Keratinocyte (primary cell): ENCODE measurements around the gene FAM9A.

ENCODE experiments used
- EZH2 ChIP-seq: IDR thresholded peaks from one replicate; pipeline ENCODE4 v1.6.1; 2012; ENCODE audit warnings: inconsistent platforms, mild to moderate bottlenecking, low read length, moderate library complexity
- TF ChIP-seq, protein P1 (sequence below), 3 experiments: IDR thresholded peaks in 1 of 3; conservative IDR thresholded peaks in 1 of 3; optimal IDR thresholded peaks in 1 of 3; 2 replicates in 2 of 3; 3 replicates in 1 of 3; pipeline versions ENCODE3 to v1.5.1; 2011; ENCODE audit warnings: low read length in 3 of 3, mild to moderate bottlenecking in 3 of 3, moderate library complexity in 2 of 3, control low read depth in 1 of 3, inconsistent platforms in 1 of 3; ENCODE audit not compliant: insufficient read depth in 2 of 3; ENCODE audit errors: extremely low read depth in 1 of 3

DNA sequence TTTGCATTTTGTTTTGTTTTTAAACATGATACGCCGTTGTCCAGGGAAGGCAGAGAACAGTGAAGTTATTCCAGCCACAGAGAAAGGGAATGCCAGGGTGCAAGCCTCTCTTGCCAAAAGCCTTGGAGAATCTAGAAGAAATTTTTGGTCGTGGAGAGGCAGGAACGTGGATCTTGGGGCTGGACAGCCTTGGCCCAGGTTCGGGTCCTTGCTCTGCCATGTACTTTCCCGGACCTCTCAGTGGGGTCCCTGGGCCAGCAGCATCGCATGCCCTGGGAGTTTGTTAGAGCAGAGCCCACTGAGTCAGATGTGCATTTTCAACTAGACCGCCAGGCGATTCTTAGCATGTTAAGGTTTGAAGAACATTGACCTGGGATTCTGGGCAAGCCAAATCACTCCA lies 18.6 kb downstream of the FAM9A start:
- TF ChIP-seq EZH2 = no peak
- TF ChIP-seq, protein P1, sequence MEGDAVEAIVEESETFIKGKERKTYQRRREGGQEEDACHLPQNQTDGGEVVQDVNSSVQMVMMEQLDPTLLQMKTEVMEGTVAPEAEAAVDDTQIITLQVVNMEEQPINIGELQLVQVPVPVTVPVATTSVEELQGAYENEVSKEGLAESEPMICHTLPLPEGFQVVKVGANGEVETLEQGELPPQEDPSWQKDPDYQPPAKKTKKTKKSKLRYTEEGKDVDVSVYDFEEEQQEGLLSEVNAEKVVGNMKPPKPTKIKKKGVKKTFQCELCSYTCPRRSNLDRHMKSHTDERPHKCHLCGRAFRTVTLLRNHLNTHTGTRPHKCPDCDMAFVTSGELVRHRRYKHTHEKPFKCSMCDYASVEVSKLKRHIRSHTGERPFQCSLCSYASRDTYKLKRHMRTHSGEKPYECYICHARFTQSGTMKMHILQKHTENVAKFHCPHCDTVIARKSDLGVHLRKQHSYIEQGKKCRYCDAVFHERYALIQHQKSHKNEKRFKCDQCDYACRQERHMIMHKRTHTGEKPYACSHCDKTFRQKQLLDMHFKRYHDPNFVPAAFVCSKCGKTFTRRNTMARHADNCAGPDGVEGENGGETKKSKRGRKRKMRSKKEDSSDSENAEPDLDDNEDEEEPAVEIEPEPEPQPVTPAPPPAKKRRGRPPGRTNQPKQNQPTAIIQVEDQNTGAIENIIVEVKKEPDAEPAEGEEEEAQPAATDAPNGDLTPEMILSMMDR (optimal IDR thresholded peaks at IDR 0.05 in 1 of 3, IDR thresholded peaks at IDR 0.05 in 1 of 3, conservative IDR thresholded peaks at IDR 0.05 in 1 of 3; ENCODE audit: extremely low read depth in 1 of 3, insufficient read depth in 2 of 3, low read length in 3 of 3) = no peak
